Dendritic cell treated with granulocyte-macrophage colony-stimulating factor and Interleukin-4, amounts not matched to agents 40 ng/mL and 50 ng/mL, for 4 days (primary cell): ENCODE results near the gene CAMKMT.

Experiments used
- H3K27ac Mint-ChIP-seq: one replicate; pipeline ENCODE4 v1.8.0; 2022; ENCODE audit warnings: mild to moderate bottlenecking, mixed read lengths
- H3K27me3 Mint-ChIP-seq: one replicate; pipeline ENCODE4 v1.8.0; 2022; ENCODE audit warnings: mild to moderate bottlenecking, mixed read lengths
- H3K36me3 Mint-ChIP-seq: one replicate; pipeline ENCODE4 v1.8.0; 2022; ENCODE audit warnings: low read depth, mixed read lengths
- H3K4me1 Mint-ChIP-seq: one replicate; pipeline ENCODE4 v1.8.0; 2022; ENCODE audit warnings: low read depth, mixed read lengths
- H3K4me3 Mint-ChIP-seq: one replicate; pipeline ENCODE4 v1.8.0; 2022; ENCODE audit warnings: mild to moderate bottlenecking, moderate library complexity, mixed read lengths
- H3K9me3 Mint-ChIP-seq: one replicate; pipeline ENCODE4 v1.8.0; 2022; ENCODE audit warnings: mixed read lengths
- intact Hi-C: fragments of 100-400 bp; cut with micrococcal nuclease; formaldehyde crosslinking; loops from one replicate; pipeline ENCODE4 v1.15.0; 2022

Gene CAMKMT

GRCh38 chr2:44789971-44790721, 428.4 kb downstream of the CAMKMT start:
- H3K27ac Mint-ChIP-seq, result no peak overlapping the region
- H3K27me3 Mint-ChIP-seq, result peaks cover 32% of the 10 kb centered on the region
- intact Hi-C loops, result no loop called here
- no peaks in the 10 kb centered on the region for H3K9me3 Mint-ChIP-seq
- no peaks in the 10 kb centered on the region for H3K4me1 Mint-ChIP-seq
- no peak overlapping the region for H3K4me3 Mint-ChIP-seq
- H3K36me3 Mint-ChIP-seq, result no peaks in the 10 kb centered on the region

- H3K36me3 Mint-ChIP-seq, result no peaks in the 10 kb centered on the region
- H3K27ac Mint-ChIP-seq, result no peak overlapping the region
- no peak overlapping the region for H3K4me3 Mint-ChIP-seq
- intact Hi-C loops, result no loop called here
- no peaks in the 10 kb centered on the region for H3K4me1 Mint-ChIP-seq
- H3K27me3 Mint-ChIP-seq, result peaks cover 45% of the 10 kb centered on the region
- no peaks in the 10 kb centered on the region for H3K9me3 Mint-ChIP-seq
Measured at GRCh38 chr2:44793322-44793870, 431.6 kb downstream of the CAMKMT start.

- H3K9me3 Mint-ChIP-seq, result no peaks in the 10 kb centered on the region
- no peak overlapping the region for H3K27ac Mint-ChIP-seq
- peaks cover 63% of the 10 kb centered on the region for H3K27me3 Mint-ChIP-seq
- H3K4me1 Mint-ChIP-seq, result no peaks in the 10 kb centered on the region
- intact Hi-C loops, result no loop called here
- no peaks in the 10 kb centered on the region for H3K36me3 Mint-ChIP-seq
- no peak overlapping the region for H3K4me3 Mint-ChIP-seq
Measured at GRCh38 chr2:44796771-44797170, 435.0 kb downstream of the CAMKMT start.

GRCh38 chr2:44798139-44798659, 436.5 kb downstream of the CAMKMT start:
- H3K4me3 Mint-ChIP-seq, result no peak overlapping the region
- H3K36me3 Mint-ChIP-seq, result no peaks in the 10 kb centered on the region
- intact Hi-C loops, result no loop called here
- H3K27me3 Mint-ChIP-seq, result peaks cover 69% of the 10 kb centered on the region
- H3K9me3 Mint-ChIP-seq, result no peaks in the 10 kb centered on the region
- no peaks in the 10 kb centered on the region for H3K4me1 Mint-ChIP-seq
- H3K27ac Mint-ChIP-seq, result no peak overlapping the region

DNA sequence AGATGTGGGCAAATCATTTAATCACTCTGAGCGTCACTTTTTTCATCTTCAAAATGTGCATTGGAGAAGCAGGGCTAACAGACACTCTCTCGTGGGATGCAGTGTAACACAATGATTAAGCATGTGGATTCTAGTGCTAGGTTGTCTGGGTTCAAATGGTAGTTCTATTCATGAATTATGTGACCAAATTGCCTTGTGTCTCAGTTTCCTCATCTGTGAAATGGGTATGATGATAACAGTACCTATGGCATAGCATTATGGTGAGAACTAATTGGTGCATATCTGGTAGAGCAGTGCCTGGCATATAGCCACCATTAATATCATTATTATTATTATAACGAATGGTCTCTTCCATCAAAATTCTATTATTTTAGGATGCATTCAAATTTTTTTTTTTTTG, 437.4 kb downstream of the CAMKMT start:
- Mint-ChIP-seq H3K27ac (no peak overlapping the region), H3K36me3 (no peaks in the 10 kb centered on the region), H3K4me1 (no peaks in the 10 kb centered on the region), H3K4me3 (no peak overlapping the region), H3K9me3 (no peaks in the 10 kb centered on the region), H3K27me3 (peaks cover 76% of the 10 kb centered on the region)
- intact Hi-C loops, result no loop called here

DNA sequence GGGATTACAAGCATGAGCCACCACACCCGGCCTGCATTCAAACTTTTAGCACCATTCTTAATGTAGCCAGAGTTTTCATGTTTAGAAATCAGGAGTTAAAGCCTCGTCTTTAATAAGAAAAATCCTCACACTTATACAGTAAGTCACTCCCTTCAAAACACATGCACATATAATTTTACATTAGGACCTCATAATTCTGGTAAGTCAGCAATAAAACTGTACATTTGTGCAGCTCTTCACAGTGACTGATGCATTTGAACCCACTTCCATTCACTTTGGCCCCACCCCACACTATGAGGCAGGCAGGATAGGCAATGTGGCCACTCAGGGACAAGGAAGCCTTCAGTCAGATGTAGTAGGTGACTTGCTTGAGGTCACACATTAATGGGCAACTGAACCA, 438.0 kb downstream of the CAMKMT start:
- Mint-ChIP-seq H3K4me3 (no peak overlapping the region), H3K9me3 (no peaks in the 10 kb centered on the region)
- intact Hi-C loops, result no loop called here

GRCh38 chr2:44801289-44801840, 439.6 kb downstream of the CAMKMT start:
- Mint-ChIP-seq H3K9me3 (no peaks in the 10 kb centered on the region), H3K36me3 (no peaks in the 10 kb centered on the region), H3K4me1 (peaks cover 5% of the 10 kb centered on the region), H3K4me3 (no peak overlapping the region), H3K27ac (no peak overlapping the region), H3K27me3 (peaks cover 89% of the 10 kb centered on the region)
- intact Hi-C loops, result no loop called here

More for the DNA sequence above, 438.0 kb downstream of the CAMKMT start:
- H3K27ac Mint-ChIP-seq, result no peak overlapping the region
- H3K4me1 Mint-ChIP-seq, result peaks cover 2% of the 10 kb centered on the region
- peaks cover 82% of the 10 kb centered on the region for H3K27me3 Mint-ChIP-seq
- H3K36me3 Mint-ChIP-seq, result no peaks in the 10 kb centered on the region

GRCh38 chr2:44801841-44802776, 440.4 kb downstream of the CAMKMT start:
- H3K36me3 Mint-ChIP-seq, result no peaks in the 10 kb centered on the region
- no peak overlapping the region for H3K4me3 Mint-ChIP-seq
- no peak overlapping the region for H3K27ac Mint-ChIP-seq
- H3K4me1 Mint-ChIP-seq, result peaks cover 5% of the 10 kb centered on the region
- no peaks in the 10 kb centered on the region for H3K9me3 Mint-ChIP-seq
- peaks cover 93% of the 10 kb centered on the region for H3K27me3 Mint-ChIP-seq
- intact Hi-C loops, result no loop called here

DNA sequence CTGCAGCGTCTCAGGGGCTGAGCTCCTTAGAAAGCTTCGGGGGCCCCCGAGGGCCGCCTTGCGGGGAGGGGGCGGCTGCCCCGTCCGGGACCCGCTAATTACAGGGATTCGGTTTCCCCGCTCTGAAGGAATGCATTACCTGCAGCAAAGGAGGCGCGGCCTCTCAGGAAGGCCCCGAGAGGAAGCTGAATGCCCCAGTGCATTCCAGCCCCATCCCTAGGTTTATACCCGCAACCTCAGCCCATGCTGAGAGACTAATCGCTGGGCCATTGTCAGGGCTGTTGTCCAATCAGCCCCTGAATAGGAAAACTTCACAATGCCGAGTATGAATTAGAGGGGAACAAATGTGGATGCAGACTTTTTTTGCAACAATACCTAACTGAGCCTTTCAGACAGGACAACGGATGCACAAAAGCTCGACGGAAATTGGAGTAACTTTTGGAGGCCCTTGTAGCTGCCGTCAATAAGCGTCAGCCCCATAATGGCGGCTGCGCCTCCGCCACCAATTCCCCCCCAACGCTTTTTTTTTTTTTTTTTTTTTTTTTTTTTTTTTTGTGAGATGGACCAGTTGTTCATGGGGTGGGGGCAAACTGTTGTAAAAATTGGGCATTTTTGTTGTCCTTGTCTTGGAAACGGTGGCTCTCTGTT, 441.2 kb downstream of the CAMKMT start:
- Mint-ChIP-seq H3K4me1 (peaks cover 5% of the 10 kb centered on the region), H3K4me3 (no peak overlapping the region), H3K27ac (no peak overlapping the region), H3K36me3 (no peaks in the 10 kb centered on the region), H3K27me3 (peaks cover 94% of the 10 kb centered on the region), H3K9me3 (no peaks in the 10 kb centered on the region)
- intact Hi-C loops, result no loop called here

DNA sequence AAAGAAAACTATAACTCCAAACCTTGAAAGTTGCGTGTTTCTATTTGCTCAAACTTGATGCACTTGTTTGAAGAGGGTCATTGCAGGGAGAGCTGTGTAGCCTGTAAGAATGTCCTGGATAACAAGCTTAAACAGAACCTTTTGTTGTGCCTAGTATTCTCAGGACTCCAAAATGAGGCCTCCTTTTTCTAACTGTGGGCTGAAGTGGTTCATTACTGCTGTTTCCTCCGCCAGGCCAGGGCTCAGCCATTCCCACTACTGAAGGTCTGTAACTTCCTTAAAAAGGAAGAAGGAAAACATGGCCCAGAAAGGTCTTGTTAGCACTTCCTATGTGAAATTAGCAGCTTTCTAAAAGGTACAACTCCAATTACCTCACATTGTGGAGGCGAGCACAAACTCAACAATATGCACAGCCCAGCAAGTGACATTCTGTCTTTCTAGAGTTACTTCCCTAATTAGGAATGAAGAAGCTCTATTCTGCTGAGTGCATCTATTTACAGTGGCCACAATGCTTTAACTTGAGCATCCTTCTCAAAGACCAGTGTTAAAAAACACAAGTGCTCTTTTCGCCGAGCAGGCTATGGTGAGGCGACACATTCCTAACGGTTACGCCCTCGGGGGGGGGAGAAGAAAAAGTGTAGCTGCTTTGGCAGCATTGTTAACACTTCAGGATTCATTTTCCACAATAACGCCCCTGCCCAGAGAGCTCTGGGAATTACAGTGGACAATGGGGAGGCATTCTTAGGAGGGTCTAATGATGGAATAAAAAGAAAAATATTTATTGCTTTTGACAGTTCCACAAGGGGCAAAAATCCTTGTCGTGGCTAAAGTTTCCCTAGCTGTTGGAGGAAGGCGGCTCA, 442.9 kb downstream of the CAMKMT start:
- H3K4me3 Mint-ChIP-seq, result no peak overlapping the region
- no peak overlapping the region for H3K27ac Mint-ChIP-seq
- no peaks in the 10 kb centered on the region for H3K36me3 Mint-ChIP-seq
- intact Hi-C loops, result no loop called here
- H3K9me3 Mint-ChIP-seq, result no peaks in the 10 kb centered on the region
- H3K27me3 Mint-ChIP-seq, result peaks cover 87% of the 10 kb centered on the region
- peaks cover 5% of the 10 kb centered on the region for H3K4me1 Mint-ChIP-seq

GRCh38 chr2:44805401-44806235, 443.9 kb downstream of the CAMKMT start:
- Mint-ChIP-seq H3K27me3 (peaks cover 85% of the 10 kb centered on the region), H3K36me3 (no peaks in the 10 kb centered on the region), H3K4me3 (no peak overlapping the region), H3K4me1 (peaks cover 5% of the 10 kb centered on the region), H3K9me3 (no peaks in the 10 kb centered on the region), H3K27ac (no peak overlapping the region)
- intact Hi-C loops, result no loop called here
